Mononuclear cell (primary cell): Measurements from ENCODE around the gene LDB1. TPM values are rescaled to one million over a fixed set of nuclear protein-coding genes. Genes with fewer than 3 reads are reported as not detected.

Experiments used
- H3K27me3 ChIP-seq: 2 replicates; pipeline ENCODE4 v1.6.0; 2011; ENCODE audit warnings: low read length, control low read depth; ENCODE audit not compliant: insufficient read depth
- H3K4me1 ChIP-seq: 2 replicates; pipeline ENCODE4 v1.5.1; 2011; ENCODE audit warnings: mild to moderate bottlenecking, low read length, control low read depth; ENCODE audit not compliant: insufficient read depth
- H3K4me3 ChIP-seq: 2 replicates; pipeline ENCODE4 v1.5.1; 2011; ENCODE audit warnings: mild to moderate bottlenecking, low read length, moderate library complexity
- H3K9me3 ChIP-seq: 2 replicates; pipeline ENCODE4 v1.5.1; 2011; ENCODE audit warnings: low read depth, mild to moderate bottlenecking, control low read depth, low read length
- total RNA-seq: library from RNA; depleted of rRNA; stranded (reverse); fragments of >200 nt; gene quantifications from one replicate; pipeline ENCODE4 v1.2.3, GENCODE V29; 2012

LDB1 gene
- total RNA-seq, 1 donor, result 59.0 TPM

- Histone ChIP-seq H3K27me3 (no peaks in the 10 kb centered on the region), H3K4me3 (peak overlapping the region; percentile 89), H3K9me3 (no peaks in the 10 kb centered on the region), H3K4me1 (peaks cover 49% of the 10 kb centered on the region)
Measured at GRCh38 chr10:102065561-102066398, 54.4 kb downstream of the LDB1 start.

- Histone ChIP-seq H3K4me1 (peaks cover 49% of the 10 kb centered on the region), H3K27me3 (no peaks in the 10 kb centered on the region), H3K9me3 (no peaks in the 10 kb centered on the region), H3K4me3 (peak within 1 kb of the TSS; percentile 89)
Measured at GRCh38 chr10:102064868-102065560, 55.2 kb downstream of the LDB1 start, which contains the start of gene HPS6. Gene HPS6 (plus strand): TSS chr10:102065349. CDS start chr10:102065475, 126 bp downstream.

GRCh38 chr10:102064503-102064867 lies 55.7 kb downstream of the LDB1 start:
- H3K27me3 ChIP-seq, result no peaks in the 10 kb centered on the region
- H3K9me3 ChIP-seq, result no peaks in the 10 kb centered on the region
- peaks cover 47% of the 10 kb centered on the region for H3K4me1 ChIP-seq
- peak overlapping the region; percentile 89 for H3K4me3 ChIP-seq

- Histone ChIP-seq H3K27me3 (no peaks in the 10 kb centered on the region), H3K4me3 (no peak overlapping the region), H3K9me3 (no peaks in the 10 kb centered on the region), H3K4me1 (peaks cover 18% of the 10 kb centered on the region)
Measured at GRCh38 chr10:102059987-102060386, 60.2 kb downstream of the LDB1 start.

Other genes starting within 250 kb of the LDB1 start
- gene ARMH3, start 64.2 kb downstream of the LDB1 start, total RNA-seq, result 10.4 TPM
- gene HPS6, start 55.0 kb downstream of the LDB1 start, total RNA-seq, result 22.6 TPM
- gene PPRC1, start 12.7 kb upstream of the LDB1 start, total RNA-seq, result 12.1 TPM
- 19.8 TPM for gene NOLC1, start 32.0 kb upstream of the LDB1 start, total RNA-seq
- not detected for gene ELOVL3, start 105.9 kb upstream of the LDB1 start, total RNA-seq
- gene PITX3, start 121.1 kb upstream of the LDB1 start, total RNA-seq, result not detected
- gene GBF1, start 125.2 kb upstream of the LDB1 start, total RNA-seq, result 16.7 TPM